Fibroblast of skin of abdomen (primary cell): Measurements from ENCODE around the gene USP6.
"Not testable (repeated sequence)": the region's sequence is repeated elsewhere in the genome, so short reads cannot be mapped to it uniquely, and the experiment has no call there.

Experiments used
- DNase-seq: peaks from one replicate; pipeline ENCODE4 v3.0.0-alpha.2; 2013

USP6 gene

GRCh38 chr17:5122056-5122455, 6.2 kb downstream of the USP6 start:
- not testable (repeated sequence) for DNase-seq

GRCh38 chr17:5122586-5123342, 6.9 kb downstream of the USP6 start:
- peak; percentile 4 for DNase-seq

- DNase-seq, result no peak
Measured at GRCh38 chr17:5123343-5124124, 7.7 kb downstream of the USP6 start.

- not testable (repeated sequence) for DNase-seq
Measured at GRCh38 chr17:5124125-5124760, 8.4 kb downstream of the USP6 start.

- not testable (repeated sequence) for DNase-seq
Measured at GRCh38 chr17:5124896-5125295, 9.1 kb downstream of the USP6 start.

GRCh38 chr17:5126719-5127488, 11.1 kb downstream of the USP6 start:
- no peak for DNase-seq

GRCh38 chr17:5127910-5128309, 12.1 kb downstream of the USP6 start:
- no peak for DNase-seq

- DNase-seq, result not testable (repeated sequence)
Measured at GRCh38 chr17:5128387-5128786, 12.6 kb downstream of the USP6 start.

- no peak for DNase-seq
Measured at GRCh38 chr17:5128905-5129535, 13.2 kb downstream of the USP6 start.

- DNase-seq, result not testable (repeated sequence)
Measured at GRCh38 chr17:5129770-5130169, 13.9 kb downstream of the USP6 start.

- not testable (repeated sequence) for DNase-seq
Measured at GRCh38 chr17:5130261-5130660, 14.4 kb downstream of the USP6 start.

- DNase-seq, result not testable (repeated sequence)
Measured at GRCh38 chr17:5130687-5131086, 14.9 kb downstream of the USP6 start.

GRCh38 chr17:5131146-5131715, 15.4 kb downstream of the USP6 start:
- DNase-seq, result no peak

GRCh38 chr17:5131799-5132502, 16.1 kb downstream of the USP6 start:
- DNase-seq, result not testable (repeated sequence)

- not testable (repeated sequence) for DNase-seq
Measured at GRCh38 chr17:5132503-5133225, 16.8 kb downstream of the USP6 start.

- no peak for DNase-seq
Measured at GRCh38 chr17:5133311-5133710, 17.5 kb downstream of the USP6 start.

GRCh38 chr17:5133961-5134360, 18.1 kb downstream of the USP6 start:
- DNase-seq, result not testable (repeated sequence)

GRCh38 chr17:5134571-5134970, 18.7 kb downstream of the USP6 start:
- DNase-seq, result not testable (repeated sequence)

- not testable (repeated sequence) for DNase-seq
Measured at GRCh38 chr17:5135131-5135712, 19.4 kb downstream of the USP6 start.
